ENCODE results near the gene HECTD4. TPM values are rescaled to one million over a fixed set of nuclear protein-coding genes. Genes with fewer than 3 reads are reported as not detected.

Gene HECTD4
- total RNA-seq, 1 experiment from 2014 or later, result 54.5 TPM

- no peak overlapping the region for H3K4me3 Mint-ChIP-seq (ENCODE audit: unreplicated experiment)
- intact Hi-C loops (cut with micrococcal nuclease; ENCODE audit: unreplicated experiment), result no loop called here
- DNase-seq, result no peak
- H3K27me3 Mint-ChIP-seq (ENCODE audit: insufficient read depth, unreplicated experiment), result no peaks in the 10 kb centered on the region
- ChIA-PET CTCF (no interaction called here), POLR2A (no interaction called here)
- H3K36me3 ChIP-seq (ENCODE audit: control insufficient read depth, insufficient read depth, low read length), result no peaks in the 10 kb centered on the region
- H3K4me1 ChIP-seq, result no peaks in the 10 kb centered on the region
- no peak overlapping the region for H3K27ac Mint-ChIP-seq (ENCODE audit: unreplicated experiment)
- H3K36me3 Mint-ChIP-seq (ENCODE audit: insufficient read depth, unreplicated experiment), result peaks cover 6% of the 10 kb centered on the region
- H3K27me3 ChIP-seq (replicated peaks; ENCODE audit: control insufficient read depth, insufficient read depth, low read length), result no peaks in the 10 kb centered on the region
- no peaks in the 10 kb centered on the region for H3K9me3 ChIP-seq
- no peaks in the 10 kb centered on the region for H3K9me3 Mint-ChIP-seq (ENCODE audit: unreplicated experiment)
- BruUV-seq (replicated peaks), result no TSS peak
- no peak overlapping the region for H3K4me3 ChIP-seq (ENCODE audit: low read depth, low read length)
- no peaks in the 10 kb centered on the region for H3K4me1 Mint-ChIP-seq (ENCODE audit: low read depth, unreplicated experiment)
- TF ChIP-seq, protein P1, sequence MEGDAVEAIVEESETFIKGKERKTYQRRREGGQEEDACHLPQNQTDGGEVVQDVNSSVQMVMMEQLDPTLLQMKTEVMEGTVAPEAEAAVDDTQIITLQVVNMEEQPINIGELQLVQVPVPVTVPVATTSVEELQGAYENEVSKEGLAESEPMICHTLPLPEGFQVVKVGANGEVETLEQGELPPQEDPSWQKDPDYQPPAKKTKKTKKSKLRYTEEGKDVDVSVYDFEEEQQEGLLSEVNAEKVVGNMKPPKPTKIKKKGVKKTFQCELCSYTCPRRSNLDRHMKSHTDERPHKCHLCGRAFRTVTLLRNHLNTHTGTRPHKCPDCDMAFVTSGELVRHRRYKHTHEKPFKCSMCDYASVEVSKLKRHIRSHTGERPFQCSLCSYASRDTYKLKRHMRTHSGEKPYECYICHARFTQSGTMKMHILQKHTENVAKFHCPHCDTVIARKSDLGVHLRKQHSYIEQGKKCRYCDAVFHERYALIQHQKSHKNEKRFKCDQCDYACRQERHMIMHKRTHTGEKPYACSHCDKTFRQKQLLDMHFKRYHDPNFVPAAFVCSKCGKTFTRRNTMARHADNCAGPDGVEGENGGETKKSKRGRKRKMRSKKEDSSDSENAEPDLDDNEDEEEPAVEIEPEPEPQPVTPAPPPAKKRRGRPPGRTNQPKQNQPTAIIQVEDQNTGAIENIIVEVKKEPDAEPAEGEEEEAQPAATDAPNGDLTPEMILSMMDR (IDR thresholded peaks at IDR 0.05; ENCODE audit: insufficient read depth in 1 of 2, low read depth in 1 of 2, low read length in 1 of 2, severe bottlenecking in 1 of 2, unreplicated experiment in 1 of 2), result no peak
Measured at GRCh38 chr12:112353393-112353792, 28.8 kb downstream of the HECTD4 start.

- Mint-ChIP-seq H3K9me3 (ENCODE audit: unreplicated experiment) (no peaks in the 10 kb centered on the region), H3K4me1 (ENCODE audit: low read depth, unreplicated experiment) (no peaks in the 10 kb centered on the region), H3K27me3 (ENCODE audit: insufficient read depth, unreplicated experiment) (no peaks in the 10 kb centered on the region), H3K27ac (ENCODE audit: unreplicated experiment) (no peak overlapping the region), H3K36me3 (ENCODE audit: insufficient read depth, unreplicated experiment) (peaks cover 6% of the 10 kb centered on the region), H3K4me3 (ENCODE audit: unreplicated experiment) (no peak overlapping the region)
- ChIA-PET CTCF (no interaction called here), POLR2A (no interaction called here)
- H3K9me3 ChIP-seq, result no peaks in the 10 kb centered on the region
- H3K4me3 ChIP-seq (ENCODE audit: low read depth, low read length), result no peak overlapping the region
- no peaks in the 10 kb centered on the region for H3K27me3 ChIP-seq (replicated peaks; ENCODE audit: control insufficient read depth, insufficient read depth, low read length)
- intact Hi-C loops (cut with micrococcal nuclease; ENCODE audit: unreplicated experiment), result no loop called here
- no peaks in the 10 kb centered on the region for H3K36me3 ChIP-seq (ENCODE audit: control insufficient read depth, insufficient read depth, low read length)
- no TSS peak for BruUV-seq (replicated peaks)
- no peaks in the 10 kb centered on the region for H3K4me1 ChIP-seq
- no peak for DNase-seq
- TF ChIP-seq, protein P1 (IDR thresholded peaks at IDR 0.05; ENCODE audit: insufficient read depth in 1 of 2, low read depth in 1 of 2, low read length in 1 of 2, severe bottlenecking in 1 of 2, unreplicated experiment in 1 of 2), result no peak
Measured at GRCh38 chr12:112352921-112353320, 29.3 kb downstream of the HECTD4 start.

DNA sequence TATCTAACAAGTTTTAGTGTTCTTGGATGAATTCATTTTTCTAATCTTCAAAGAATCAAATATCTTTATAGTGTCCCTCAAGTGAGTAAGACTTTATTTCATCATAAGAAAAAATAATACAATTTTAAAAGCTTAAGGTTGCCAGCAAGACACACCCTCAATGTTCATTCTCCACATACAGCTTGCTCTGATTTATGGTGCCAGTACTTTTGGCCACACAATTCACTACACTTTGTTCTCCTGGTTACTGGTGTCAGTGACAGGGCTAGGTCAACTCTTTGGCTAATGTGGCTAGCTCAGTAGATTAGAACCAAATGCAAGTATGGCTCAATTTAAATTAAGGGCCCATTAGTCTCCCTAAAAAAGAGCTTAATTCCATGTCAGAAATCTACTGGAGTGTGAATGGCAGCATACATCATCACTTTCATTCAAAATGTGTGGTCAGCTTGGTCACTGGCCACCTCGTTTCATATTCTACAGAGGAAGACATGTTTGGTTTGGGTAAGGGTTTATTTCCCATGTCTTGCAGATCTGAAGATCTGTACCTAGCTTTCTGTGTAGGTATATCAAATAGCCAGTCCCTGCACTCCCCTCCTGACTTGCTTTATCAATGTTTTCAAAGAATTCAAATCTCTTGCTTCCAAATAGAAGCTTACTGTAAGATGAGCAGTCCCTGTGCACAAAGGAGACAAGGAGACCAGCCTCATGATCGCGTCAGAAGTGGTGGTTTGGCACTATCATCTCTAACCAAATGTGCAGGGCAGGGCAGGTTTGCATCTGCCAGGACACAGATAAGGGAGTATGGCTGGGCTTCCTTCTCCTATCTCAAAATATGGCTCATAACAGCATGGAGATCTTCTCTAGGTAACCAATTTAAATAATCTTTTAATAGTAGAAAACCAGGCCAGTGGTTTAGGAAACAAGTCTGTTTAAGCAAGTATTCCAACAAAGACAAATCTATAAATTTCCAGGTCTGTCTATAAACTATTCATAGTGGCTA is 31.3 kb downstream of the HECTD4 start:
- no peaks in the 10 kb centered on the region for H3K27me3 Mint-ChIP-seq (ENCODE audit: insufficient read depth, unreplicated experiment)
- H3K4me3 ChIP-seq (ENCODE audit: low read depth, low read length), result no peak overlapping the region
- H3K36me3 ChIP-seq (ENCODE audit: control insufficient read depth, insufficient read depth, low read length), result no peaks in the 10 kb centered on the region
- CTCF ChIA-PET, result no interaction called here
- TF ChIP-seq, protein P1 (IDR thresholded peaks at IDR 0.05; ENCODE audit: insufficient read depth in 1 of 2, low read depth in 1 of 2, low read length in 1 of 2, severe bottlenecking in 1 of 2, unreplicated experiment in 1 of 2), result no peak
- no peak overlapping the region for H3K27ac Mint-ChIP-seq (ENCODE audit: unreplicated experiment)
- H3K4me1 ChIP-seq, result no peaks in the 10 kb centered on the region
- no peaks in the 10 kb centered on the region for H3K9me3 ChIP-seq
- no peaks in the 10 kb centered on the region for H3K9me3 Mint-ChIP-seq (ENCODE audit: unreplicated experiment)
- no peaks in the 10 kb centered on the region for H3K27me3 ChIP-seq (replicated peaks; ENCODE audit: control insufficient read depth, insufficient read depth, low read length)
- no TSS peak for BruUV-seq (replicated peaks)
- no peaks in the 10 kb centered on the region for H3K4me1 Mint-ChIP-seq (ENCODE audit: low read depth, unreplicated experiment)
- no peaks in the 10 kb centered on the region for H3K36me3 Mint-ChIP-seq (ENCODE audit: insufficient read depth, unreplicated experiment)
- POLR2A ChIA-PET, result no interaction called here
- intact Hi-C loops (cut with micrococcal nuclease; ENCODE audit: unreplicated experiment), result no loop called here
- H3K4me3 Mint-ChIP-seq (ENCODE audit: unreplicated experiment), result no peak overlapping the region
- no peak for DNase-seq

Data from Caco-2 (cell line).